Amygdala (tissue), 56 donors: ENCODE data around the gene GABBR2.
A peak's percentile ranks its signal among the peaks of the same experiment; 100 is the strongest.
"Not testable (repeated sequence)": the region's sequence is repeated elsewhere in the genome, so short reads cannot be mapped to it uniquely, and the experiment has no call there.

ENCODE experiments used
- DNase-seq, 56 donors: peaks; one replicate each; lab custom pipeline; 2025; lab: John Stamatoyannopoulos, UW

GABBR2 gene

DNA sequence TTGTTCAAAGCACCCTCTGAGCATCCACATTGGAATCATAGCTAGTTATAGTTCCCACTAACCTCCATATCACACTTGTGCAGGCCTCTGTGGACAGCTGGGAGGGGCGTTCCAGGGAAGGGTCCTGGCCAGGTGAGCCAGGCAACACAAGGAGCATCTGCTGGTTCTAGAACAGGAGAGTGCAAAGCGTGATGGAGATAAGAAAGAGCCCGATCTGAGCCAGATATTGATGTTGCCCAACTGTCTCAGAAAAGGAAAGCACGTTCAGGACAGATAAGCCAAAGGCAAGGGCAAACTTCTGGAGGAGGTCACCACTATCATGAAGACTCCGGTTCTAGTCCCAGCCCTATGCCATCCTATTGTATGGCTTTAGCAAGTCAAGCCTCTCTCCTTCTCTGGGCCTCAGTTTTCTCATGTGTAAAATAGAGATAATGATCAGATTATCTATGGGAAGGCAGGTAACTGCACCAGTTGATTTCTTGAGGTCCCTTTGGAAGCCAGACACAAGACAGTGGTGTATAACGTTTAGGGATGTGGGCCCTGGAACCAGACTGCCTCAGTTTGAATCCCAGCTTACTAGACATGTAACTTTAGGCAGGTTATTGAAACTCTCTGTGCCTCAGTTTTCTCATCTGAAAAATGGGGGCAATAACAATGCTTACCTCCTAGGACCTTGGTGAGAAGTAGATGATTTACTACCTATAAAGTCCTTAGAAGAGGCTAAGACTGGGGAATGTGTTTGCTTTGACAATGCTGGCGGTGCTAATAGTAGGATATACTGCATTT, 19.8 kb downstream of the GABBR2 start:
- no peak for DNase-seq

DNA sequence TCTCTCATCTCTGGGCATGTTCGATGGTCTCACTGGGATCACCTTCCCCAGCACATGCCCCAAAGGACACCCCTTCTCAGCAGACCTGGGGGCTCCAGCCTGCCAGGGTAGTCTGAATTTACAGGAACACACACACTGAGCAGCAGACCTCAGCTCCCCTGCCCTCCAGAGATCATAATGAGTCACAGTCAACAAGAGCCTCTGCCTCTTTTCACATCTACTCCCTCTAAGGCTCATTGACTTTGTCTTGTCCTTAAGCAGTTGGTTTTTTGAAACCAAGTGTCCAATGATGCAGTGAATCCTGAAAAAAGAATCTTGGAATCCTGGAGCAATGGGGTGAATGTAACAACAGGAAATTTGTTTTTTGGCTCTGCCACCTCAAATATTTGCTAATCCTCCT, 20.8 kb downstream of the GABBR2 start:
- no peak for DNase-seq

DNA sequence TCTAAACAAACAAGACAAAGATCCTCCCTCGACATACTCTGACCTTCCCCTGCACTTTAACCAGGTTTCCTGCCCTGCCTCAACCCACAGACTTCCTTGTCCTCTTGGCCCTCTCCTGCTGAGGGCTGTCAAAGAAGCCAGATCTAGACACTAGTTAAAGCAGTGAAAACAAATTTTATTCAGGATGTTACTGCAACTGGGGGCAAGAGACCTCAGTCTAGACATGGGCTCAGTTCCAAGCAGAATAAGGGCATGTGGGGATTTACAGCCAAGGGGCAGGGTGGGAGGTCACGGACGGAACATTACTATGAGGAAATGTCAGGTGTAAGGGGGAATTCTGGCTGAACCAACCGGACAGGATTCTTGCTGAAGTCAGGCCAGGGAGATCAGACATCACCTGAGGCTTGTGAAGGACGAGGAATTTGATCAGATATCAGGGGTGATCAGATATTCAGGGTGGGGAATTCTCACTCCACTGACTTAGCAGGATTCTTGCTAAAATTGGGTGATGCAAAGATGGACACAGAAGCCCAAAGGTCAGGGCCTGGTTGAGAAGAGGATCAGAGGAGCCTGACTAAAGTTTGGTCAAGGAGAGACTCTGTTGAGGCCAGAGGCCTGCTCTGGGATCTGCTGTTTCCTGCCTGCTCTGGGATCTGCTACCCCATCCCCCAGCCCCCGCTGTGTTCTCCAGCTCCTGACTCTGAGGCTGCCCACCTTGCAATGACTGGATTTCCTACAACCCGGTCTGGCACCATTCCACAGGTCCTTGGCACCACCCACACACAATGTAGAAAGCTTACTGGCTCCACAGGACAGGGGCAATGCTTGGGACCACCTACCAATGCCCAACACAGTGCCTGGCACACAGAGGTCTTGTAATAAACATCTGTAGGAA, 21.5 kb downstream of the GABBR2 start:
- DNase-seq = no peak

DNA sequence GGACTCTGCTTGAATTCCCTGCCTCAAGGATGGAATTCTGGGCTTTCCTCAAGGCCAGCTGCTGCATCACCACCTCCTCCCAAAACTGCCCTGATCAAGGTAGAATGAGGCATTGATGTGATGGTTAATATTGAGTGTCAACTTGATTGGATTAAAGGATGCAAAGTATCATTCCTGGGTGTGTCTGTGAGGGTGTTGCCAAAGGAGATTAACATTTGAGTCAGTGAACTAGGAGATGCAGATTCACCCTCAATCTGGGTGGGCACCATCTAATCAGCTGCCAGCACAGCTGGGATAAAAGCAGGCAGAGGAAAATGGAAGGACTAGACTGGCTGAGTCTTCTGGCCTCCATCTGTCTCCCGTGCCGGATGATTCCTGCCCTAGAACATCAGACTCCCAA, 23.9 kb downstream of the GABBR2 start:
- DNase-seq = not testable (repeated sequence)

DNA sequence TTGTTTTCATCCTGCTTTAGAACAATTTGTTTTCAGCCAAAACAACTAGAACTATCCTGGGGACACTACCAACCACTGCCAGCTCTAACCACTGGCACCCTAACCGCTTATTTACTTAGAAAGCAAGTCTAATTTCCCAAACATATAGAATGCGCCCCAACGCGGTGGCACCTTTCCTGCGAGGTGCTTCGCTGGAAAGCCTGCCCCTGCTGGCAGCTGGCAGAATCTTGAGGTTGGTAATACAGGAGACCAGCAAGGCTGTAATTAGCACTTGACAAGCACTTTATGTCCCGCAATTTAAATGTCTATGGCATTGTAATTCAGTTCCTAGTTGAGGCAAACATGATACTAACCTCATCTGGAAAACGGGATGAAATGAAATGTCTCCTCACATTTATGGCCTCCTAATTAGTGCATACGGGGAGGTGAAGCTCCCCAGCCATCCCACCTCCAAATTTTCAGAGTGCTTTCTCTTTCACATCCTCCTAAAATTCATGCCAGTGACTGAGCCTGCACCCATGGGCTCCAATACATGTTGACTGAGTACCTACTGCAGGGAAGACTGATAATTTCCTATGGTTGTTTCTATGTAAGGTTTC, 30.4 kb downstream of the GABBR2 start:
- no peak for DNase-seq

DNA sequence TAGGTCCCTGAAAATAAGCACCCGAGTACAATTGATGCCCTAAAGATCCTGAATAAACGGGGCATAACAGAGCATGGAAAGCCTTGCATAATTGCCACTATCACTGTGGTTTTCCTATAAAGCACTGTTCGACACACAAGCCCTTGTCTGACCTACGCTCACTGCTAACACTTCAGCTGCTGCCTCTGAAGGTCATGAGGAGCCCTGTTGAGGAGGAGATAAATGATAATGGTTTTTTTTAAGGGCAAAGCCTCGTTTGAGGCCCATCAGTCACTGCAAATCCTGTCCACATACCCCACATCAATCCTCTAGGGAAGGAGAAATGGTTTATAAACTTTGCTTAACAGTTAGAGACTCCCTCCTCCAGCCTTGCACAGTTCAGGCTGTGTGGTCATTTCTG, 35.1 kb downstream of the GABBR2 start:
- no peak for DNase-seq

DNA sequence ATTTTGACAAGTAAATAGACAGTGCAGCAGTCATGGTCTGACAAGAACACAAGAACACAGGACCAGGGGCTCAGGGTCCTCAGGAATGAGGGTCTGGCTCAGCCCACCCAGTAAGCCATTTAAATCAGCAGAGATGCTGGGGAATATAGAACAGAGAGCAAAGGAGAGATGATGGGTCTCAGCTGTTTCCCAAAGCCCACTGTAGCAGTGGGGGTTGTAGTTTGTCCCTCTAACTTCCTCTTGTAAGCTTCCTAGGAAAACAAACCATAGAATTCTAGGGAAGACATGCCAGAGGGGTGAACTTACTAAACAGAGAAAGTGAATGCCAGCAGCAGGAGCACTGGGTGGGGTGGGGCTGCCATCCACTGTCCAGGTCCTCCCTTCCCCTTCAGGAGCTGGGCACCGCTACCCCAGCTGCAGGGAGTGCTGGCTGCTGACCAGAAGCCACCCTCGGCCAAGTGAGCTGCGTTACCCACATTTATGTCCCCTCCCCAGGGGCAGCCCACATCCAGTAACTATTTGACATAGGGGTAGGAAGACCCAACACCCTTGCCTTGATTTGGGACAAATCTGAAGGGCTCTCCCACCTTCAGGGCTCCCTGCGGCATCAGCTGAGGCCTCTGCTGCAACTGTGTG, 41.6 kb downstream of the GABBR2 start:
- DNase-seq = no peak

DNA sequence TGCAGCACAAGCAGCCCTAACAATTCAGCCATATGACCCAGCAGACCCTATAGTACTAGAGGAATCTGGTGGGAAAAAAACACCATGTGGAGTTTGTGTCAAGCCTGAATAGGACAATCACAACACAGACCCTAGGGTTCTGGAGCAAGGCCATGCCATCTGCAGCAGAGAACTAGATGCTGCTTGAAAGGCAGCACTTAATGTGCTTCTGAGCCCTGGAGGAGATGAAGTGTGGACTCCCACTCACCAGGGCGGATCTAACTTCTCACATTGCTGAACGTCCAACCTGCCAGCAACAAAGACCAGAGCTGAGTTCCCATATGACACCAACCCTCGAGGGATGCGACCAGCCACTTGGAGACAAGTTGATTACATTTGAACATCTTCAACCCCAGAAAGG, 43.2 kb downstream of the GABBR2 start:
- DNase-seq = no peak

DNA sequence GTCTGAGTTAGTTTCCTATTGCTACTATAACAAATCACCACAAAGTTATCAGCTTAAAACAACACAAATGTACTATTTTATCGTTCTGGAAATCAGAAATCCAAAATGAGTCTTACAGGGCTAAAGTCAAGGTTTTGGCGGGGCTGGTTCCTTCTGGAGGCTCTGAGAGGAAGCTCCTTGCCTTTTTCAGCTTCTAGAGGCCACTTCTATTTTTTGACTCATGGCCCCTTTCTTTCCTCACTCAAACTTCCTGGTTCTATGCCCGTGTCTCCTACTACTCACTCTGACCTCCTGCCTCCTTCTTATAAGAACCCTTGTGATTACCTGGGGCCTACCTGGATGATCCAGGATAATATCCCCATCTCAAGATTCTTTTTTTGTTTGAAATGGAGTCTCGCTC, 48.2 kb downstream of the GABBR2 start:
- DNase-seq = no peak

DNA sequence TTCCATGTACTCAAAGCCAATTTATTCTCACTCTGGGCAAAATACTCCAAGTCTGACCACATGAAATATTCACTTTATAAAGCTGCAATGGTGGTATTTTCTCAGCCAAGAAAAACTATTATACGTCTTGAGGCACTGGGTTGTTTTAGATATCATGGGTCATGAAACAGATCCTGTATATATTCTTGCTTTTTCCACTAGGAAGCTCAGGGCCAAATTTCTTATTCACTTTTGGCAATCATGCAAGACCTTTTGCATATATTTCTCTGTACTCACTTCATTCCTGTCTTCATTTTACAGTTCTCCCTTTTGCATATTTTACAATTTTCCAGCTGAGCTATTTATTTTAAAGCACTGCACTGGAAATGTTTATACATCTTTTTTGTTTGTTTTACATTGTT, 49.8 kb downstream of the GABBR2 start:
- no peak for DNase-seq

DNA sequence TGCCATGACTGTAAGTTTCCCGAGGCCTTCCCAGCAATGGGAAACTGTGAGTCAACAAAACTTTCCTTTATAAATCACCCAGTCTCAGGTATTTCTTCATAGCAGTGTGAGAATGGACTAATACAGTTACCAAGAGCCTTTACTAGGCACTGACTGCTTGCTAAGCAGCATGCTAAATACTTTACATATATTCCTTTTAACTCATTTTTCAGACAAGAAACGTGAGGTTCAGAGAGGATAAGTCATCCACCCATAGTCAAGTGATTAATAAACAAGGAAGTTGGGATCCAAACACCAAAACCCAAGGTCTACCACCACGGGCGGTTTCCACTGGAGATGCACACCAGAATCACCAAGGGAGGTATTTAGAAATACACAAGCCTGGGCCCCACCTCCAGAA, 50.8 kb downstream of the GABBR2 start:
- no peak for DNase-seq

DNA sequence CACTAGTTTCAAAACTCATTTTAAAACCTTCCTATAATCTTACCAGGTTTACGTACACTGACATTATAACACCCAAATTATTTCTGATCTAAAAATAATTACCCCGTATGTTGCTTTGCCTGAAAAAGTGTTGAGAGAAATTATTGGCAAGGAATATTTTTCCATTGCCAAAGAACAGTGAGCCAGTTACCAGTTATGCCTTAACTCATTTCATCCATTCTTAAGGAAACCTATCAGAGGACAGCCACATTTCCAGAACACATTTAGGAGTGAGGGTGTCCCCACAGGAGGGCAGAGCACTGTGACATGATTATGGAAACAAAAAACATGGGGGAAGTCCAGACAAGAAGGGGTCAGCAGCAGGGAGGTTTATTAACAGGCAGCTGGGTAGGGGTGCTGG, 52.2 kb downstream of the GABBR2 start:
- DNase-seq = no peak

DNA sequence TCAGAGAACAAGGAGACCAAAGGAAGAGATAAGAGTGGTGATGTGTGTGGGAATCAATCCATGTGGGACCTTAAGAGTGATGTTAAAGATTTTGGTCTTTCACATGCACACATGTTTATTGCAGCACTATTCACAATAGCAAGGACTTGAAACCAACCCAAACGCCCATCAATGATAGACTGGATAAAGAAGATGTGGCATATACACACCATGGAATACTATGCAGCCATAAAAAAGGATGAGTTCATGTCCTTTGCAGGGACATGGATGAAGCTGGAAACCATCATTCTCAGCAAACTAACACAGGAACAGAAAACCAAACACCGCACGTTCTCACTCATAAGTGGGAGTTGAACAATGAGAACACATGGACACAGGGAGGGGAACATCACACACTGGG, 53.3 kb downstream of the GABBR2 start:
- not testable (repeated sequence) for DNase-seq

DNA sequence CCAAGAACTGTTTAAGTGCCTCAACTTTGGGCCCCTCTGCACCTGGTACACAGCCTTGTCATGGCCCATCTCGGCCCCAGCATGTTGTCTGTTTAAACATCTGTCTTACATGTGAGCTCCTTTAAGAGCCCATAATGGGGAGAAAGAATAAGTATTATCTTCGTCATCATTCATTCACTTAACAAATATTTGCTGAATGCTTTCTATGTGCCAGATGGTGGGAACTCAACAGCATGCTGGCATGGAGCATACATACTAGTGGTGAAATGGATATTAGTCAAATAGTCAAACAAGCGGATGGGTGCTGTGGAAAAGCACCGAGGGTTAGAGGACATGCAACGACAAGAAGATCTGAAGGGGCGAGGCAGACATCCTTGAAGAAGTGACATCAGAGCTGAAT, 54.5 kb downstream of the GABBR2 start:
- DNase-seq = no peak

DNA sequence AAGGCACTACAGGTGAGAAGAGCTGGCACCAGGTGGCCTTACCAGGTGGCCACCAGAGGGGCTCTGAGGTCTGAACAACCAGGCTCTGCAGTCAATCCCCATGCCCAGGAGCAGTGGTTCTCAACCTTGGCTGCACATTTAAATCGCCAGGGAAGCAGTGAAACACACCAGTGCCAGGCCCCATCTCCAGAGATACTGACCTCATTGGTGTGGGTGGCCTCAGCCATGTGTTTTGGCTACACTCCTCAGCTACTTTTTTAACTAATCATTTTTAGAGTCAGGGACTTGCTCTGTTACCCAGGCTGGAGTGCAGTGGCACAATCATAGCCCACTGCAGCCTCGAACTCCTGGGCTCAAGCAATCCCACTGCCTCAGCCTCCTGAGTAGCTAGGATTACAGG, 56.0 kb downstream of the GABBR2 start:
- DNase-seq = no peak

DNA sequence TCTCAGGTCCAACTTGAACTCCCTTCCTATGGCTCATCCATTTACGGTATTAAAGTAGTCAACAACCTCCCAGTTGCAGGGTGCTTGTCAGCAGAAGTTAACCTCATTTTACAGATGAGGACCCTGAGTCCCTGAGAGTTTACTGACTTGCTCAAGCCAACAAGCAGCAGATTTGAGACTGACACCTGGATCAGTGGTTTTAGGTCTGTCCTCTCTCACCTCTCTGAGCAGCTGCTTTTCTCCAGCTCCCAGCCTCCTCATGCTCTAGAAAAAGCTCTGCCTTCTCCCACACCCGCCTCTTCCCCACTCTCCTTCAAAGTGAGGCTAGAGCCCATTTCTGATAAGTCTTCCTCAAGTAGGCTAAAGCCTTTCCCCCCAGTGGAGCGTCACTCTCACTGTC, 56.4 kb downstream of the GABBR2 start:
- no peak for DNase-seq

DNA sequence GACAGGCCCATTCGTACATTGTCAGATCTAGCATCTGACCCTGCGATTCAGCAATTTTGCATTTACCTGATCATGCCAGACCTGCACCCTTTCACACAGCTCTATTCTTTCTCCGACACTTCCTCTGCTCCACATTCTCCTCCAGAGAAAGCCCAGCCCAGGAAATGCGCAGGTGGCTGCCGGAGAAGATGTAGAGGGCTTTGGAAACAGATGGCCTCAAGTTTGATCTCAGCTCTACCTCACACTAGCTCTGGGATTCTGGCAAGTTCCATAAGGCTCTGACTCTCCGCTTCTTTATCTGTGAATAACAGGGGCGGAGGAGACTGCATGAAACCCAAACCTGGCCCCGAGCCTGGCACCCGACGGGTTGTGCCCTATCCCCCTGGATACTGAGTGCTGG, 61.5 kb downstream of the GABBR2 start:
- peak in 1 of 56 donors; percentile 4 for DNase-seq

DNA sequence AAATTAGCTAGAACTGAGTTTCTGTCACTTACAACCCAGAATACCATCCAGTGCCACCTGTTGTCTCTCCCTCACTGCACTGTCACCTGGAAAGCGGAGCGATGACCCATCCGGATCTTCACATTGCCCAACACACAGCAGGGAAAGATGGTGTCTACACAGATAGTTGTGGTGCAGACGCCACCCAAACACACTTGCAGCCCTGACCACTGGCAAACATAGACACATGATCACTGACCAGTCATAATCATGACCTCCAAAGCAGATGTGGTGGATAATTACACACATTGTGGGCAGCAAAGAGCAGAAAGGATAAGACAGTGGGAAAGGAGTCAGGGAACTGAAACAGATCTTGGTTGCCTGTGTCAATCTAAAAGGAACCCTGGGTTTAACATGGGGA, 64.7 kb downstream of the GABBR2 start:
- no peak for DNase-seq

DNA sequence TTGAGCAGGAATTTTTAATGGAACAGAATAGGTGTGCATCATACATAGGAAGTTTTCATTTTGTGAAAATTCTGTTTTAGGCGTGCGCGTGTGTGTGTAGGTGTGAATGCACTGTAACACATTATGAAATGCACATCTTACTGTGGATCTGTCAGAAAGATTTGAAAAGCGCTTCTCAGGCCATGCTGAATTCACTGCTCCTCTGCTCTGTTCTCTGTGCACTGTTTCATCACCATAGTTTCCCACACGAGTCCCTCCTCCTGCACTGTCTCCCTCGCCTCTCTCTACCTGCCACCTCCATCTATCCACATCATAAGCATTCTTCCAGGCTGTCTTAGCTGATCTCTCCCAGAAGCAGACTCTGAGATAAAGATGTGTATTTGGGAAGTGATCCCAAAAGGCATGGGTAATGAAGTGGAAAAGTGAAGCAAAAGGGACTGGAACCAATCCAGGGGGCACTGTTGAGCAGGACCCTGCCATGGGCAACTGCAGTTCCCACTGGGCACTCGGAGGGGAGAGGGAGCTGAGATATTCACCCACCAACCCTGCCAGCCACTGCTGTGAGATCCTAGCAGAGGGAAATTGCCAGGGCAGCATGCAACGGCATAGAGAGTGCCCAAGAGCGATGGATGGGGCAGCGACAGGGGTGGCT, 65.9 kb downstream of the GABBR2 start:
- DNase-seq = no peak

DNA sequence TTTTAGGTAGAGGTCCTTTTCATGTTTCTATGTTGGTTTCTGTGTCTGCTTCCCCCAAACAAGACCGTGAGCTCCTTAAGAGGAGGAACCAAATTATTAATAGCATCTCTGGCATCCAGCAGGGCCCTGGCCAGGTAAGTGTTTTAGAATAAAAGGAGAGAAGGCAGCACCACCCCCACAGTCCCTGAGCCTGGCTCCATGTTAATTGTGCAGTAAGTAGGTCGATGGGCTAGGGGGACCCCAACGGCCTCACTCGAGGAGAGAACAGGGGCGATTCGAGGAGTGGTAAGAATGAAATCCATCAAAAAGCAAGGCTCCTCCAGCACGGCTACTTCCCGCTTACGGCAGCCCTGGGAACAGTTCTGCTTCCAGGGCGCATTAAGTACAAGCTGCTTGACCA, 67.0 kb downstream of the GABBR2 start:
- no peak for DNase-seq

DNA sequence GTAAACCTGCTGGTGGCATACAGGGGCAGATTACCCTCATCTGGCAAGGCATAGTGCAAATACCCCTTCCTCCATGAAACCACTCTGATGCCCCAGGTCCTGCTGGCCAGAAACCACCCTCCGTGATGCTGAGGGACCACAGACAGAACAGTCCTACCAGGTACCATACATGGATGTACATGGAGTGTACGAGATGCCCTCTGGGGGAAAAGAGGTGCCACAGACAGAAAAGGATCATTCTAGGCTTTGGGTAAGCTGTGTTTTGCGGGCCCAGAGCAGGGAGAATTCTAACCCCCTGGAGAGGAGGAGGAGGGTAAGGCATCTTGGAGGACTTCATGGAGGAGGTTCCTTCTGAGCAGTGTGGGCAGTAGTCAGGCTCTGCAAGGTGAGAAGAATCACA, 68.3 kb downstream of the GABBR2 start:
- DNase-seq = no peak
